NCI-H748 treated with DMSO at 0.1 percent for 48 hours (cell line): Measurements from ENCODE around the gene NMB.
"Not testable (repeated sequence)": the region's sequence is repeated elsewhere in the genome, so short reads cannot be mapped to it uniquely, and the experiment has no call there.

Experiments
- DNase-seq: peaks from one replicate; lab custom pipeline; 2025; lab: John Stamatoyannopoulos, UW

Gene NMB

GRCh38 chr15:84658080-84658787 lies at the start of gene NMB:
Gene NMB (minus strand): TSS chr15:84658199. CDS start chr15:84658152, 47 bp downstream.
- DNase-seq, result no peak

- no peak for DNase-seq
Measured at GRCh38 chr15:84703808-84704207, 45.8 kb upstream of the NMB start.

- no peak for DNase-seq
Measured at GRCh38 chr15:84702961-84703482, 45.0 kb upstream of the NMB start.

GRCh38 chr15:84699538-84700191 lies 41.7 kb upstream of the NMB start:
- no peak for DNase-seq

GRCh38 chr15:84697236-84697990 lies 39.4 kb upstream of the NMB start:
- no peak for DNase-seq

- no peak for DNase-seq
Measured at GRCh38 chr15:84696757-84697156, 38.8 kb upstream of the NMB start.

- DNase-seq, result no peak
Measured at GRCh38 chr15:84690342-84690741, 32.3 kb upstream of the NMB start.

- no peak for DNase-seq
Measured at GRCh38 chr15:84689858-84690257, 31.9 kb upstream of the NMB start.

GRCh38 chr15:84686446-84686845 lies 28.4 kb upstream of the NMB start:
- not testable (repeated sequence) for DNase-seq

- no peak for DNase-seq
Measured at GRCh38 chr15:84685304-84685703, 27.3 kb upstream of the NMB start.

- DNase-seq, result no peak
Measured at GRCh38 chr15:84684092-84684491, 26.1 kb upstream of the NMB start.

- DNase-seq, result no peak
Measured at GRCh38 chr15:84681831-84682230, 23.8 kb upstream of the NMB start.

GRCh38 chr15:84671211-84671610 lies 13.2 kb upstream of the NMB start:
- no peak for DNase-seq

- no peak for DNase-seq
Measured at GRCh38 chr15:84669726-84670125, 11.7 kb upstream of the NMB start.

- DNase-seq, result no peak
Measured at GRCh38 chr15:84668221-84668982, 10.4 kb upstream of the NMB start.

GRCh38 chr15:84666373-84666772 lies 8.4 kb upstream of the NMB start:
- no peak for DNase-seq

- DNase-seq, result no peak
Measured at GRCh38 chr15:84661001-84661400, 3.0 kb upstream of the NMB start.

- DNase-seq, result no peak
Measured at GRCh38 chr15:84659904-84660781, 2.1 kb upstream of the NMB start.

- no peak for DNase-seq
Measured at GRCh38 chr15:84658788-84659411, 901 bp upstream of the NMB start.

- no peak for DNase-seq
Measured at GRCh38 chr15:84657748-84658079, 285 bp downstream of the NMB start.

GRCh38 chr15:84656972-84657371 lies 1.0 kb downstream of the NMB start:
- DNase-seq, result no peak
